HG02759 (cell line): ENCODE measurements around the gene ANXA2R.
"Not testable (repeated sequence)": the region's sequence is repeated elsewhere in the genome, so short reads cannot be mapped to it uniquely, and the experiment has no call there.

Experiments
- ATAC-seq: cut with Tn5 transposase; IDR thresholded peaks from one replicate; pipeline ENCODE4 v1.9.1; 2021; ENCODE audit warnings: mild to moderate bottlenecking, moderate library complexity; ENCODE audit not compliant: unreplicated experiment

Gene ANXA2R

GRCh38 chr5:43036409-43036808 is 3.7 kb downstream of the ANXA2R start:
- ATAC-seq = no peak

- no peak for ATAC-seq
These were observed 5.5 kb downstream of the ANXA2R start for GRCh38 chr5:43034591-43034968.

GRCh38 chr5:43033841-43034590 is 6.1 kb downstream of the ANXA2R start:
- ATAC-seq = no peak

GRCh38 chr5:43027054-43027785 is 12.9 kb downstream of the ANXA2R start:
- no peak for ATAC-seq

- not testable (repeated sequence) for ATAC-seq
These were observed 14.8 kb downstream of the ANXA2R start for GRCh38 chr5:43025184-43025950.

- ATAC-seq = no peak
These were observed 15.9 kb downstream of the ANXA2R start for GRCh38 chr5:43024217-43024616.

GRCh38 chr5:43021151-43021550 is 19.0 kb downstream of the ANXA2R start:
- no peak for ATAC-seq

- ATAC-seq = peak; percentile 16
These were observed 19.7 kb downstream of the ANXA2R start for GRCh38 chr5:43020399-43020746.

GRCh38 chr5:43019614-43020398 is 20.3 kb downstream of the ANXA2R start:
- ATAC-seq = peak; percentile 72

GRCh38 chr5:43019291-43019613 is 20.9 kb downstream of the ANXA2R start:
- no peak for ATAC-seq

- no peak for ATAC-seq
These were observed 22.7 kb downstream of the ANXA2R start for GRCh38 chr5:43017428-43017815.

- ATAC-seq = no peak
These were observed 23.8 kb downstream of the ANXA2R start for GRCh38 chr5:43016217-43016779.

GRCh38 chr5:43014522-43014921 is 25.6 kb downstream of the ANXA2R start:
- ATAC-seq = no peak

- ATAC-seq = no peak
These were observed 29.2 kb downstream of the ANXA2R start for GRCh38 chr5:43010935-43011315.

GRCh38 chr5:43008363-43009153 is 31.6 kb downstream of the ANXA2R start:
- ATAC-seq = peak; percentile 37

GRCh38 chr5:43007911-43008362 is 32.2 kb downstream of the ANXA2R start:
- ATAC-seq = peak; percentile 49

- ATAC-seq = peak; percentile 36
These were observed 32.7 kb downstream of the ANXA2R start for GRCh38 chr5:43007246-43007910.

- no peak for ATAC-seq
These were observed 33.5 kb downstream of the ANXA2R start for GRCh38 chr5:43006424-43007202.

GRCh38 chr5:43005031-43005430 is 35.1 kb downstream of the ANXA2R start:
- no peak for ATAC-seq
